Neuronal stem cell (in vitro differentiated cells): Measurements from ENCODE around the gene VWA3A.
A peak's percentile ranks its signal among the peaks of the same experiment; 100 is the strongest.
"Not testable (repeated sequence)": the region's sequence is repeated elsewhere in the genome, so short reads cannot be mapped to it uniquely, and the experiment has no call there.

ENCODE experiments used
- DNase-seq: peaks from one replicate; pipeline ENCODE4 v3.0.0-alpha.2; 2013; ENCODE audit warnings: low spot score
- H2AFZ ChIP-seq: one replicate; pipeline ENCODE4 v1.6.1; 2013; ENCODE audit warnings: mild to moderate bottlenecking, low read length, inconsistent platforms
- H2AK5ac ChIP-seq: 2 replicates; pipeline ENCODE4 v1.6.1; 2013; ENCODE audit warnings: low read depth, mild to moderate bottlenecking, inconsistent platforms, low read length, moderate library complexity, mixed read lengths
- H2BK120ac ChIP-seq: 2 replicates; pipeline ENCODE4 v1.6.1; 2013; ENCODE audit warnings: low read depth, mild to moderate bottlenecking, inconsistent platforms, low read length, moderate library complexity, mixed read lengths
- H2BK12ac ChIP-seq: one replicate; pipeline ENCODE4 v1.6.1; 2013; ENCODE audit warnings: low read length, inconsistent platforms
- H2BK15ac ChIP-seq: 2 replicates; pipeline ENCODE4 v1.6.1; 2013; ENCODE audit warnings: mild to moderate bottlenecking, low read length, inconsistent platforms, mixed read lengths
- H2BK5ac ChIP-seq: one replicate; pipeline ENCODE4 v1.6.1; 2013; ENCODE audit warnings: inconsistent platforms, mild to moderate bottlenecking, low read length, moderate library complexity
- H3K14ac ChIP-seq: one replicate; pipeline ENCODE4 v1.6.1; 2013; ENCODE audit warnings: low read length, inconsistent platforms
- H3K18ac ChIP-seq: 2 replicates; pipeline ENCODE4 v1.6.1; 2013; ENCODE audit warnings: low read length, inconsistent platforms
- H3K23ac ChIP-seq: 2 replicates; pipeline ENCODE4 v1.6.1; 2013; ENCODE audit warnings: low read depth, mild to moderate bottlenecking, mixed read lengths, low read length, inconsistent platforms; ENCODE audit not compliant: poor library complexity
- H3K27ac ChIP-seq: replicated peaks from 3 replicates; pipeline ENCODE4 v1.5.1; 2013; ENCODE audit warnings: low read length, inconsistent platforms
- H3K27me3 ChIP-seq, 3 experiments: 2 replicates each; pipeline ENCODE4 v1.6.1; 2013; ENCODE audit warnings: low read length in 3 of 3, mild to moderate bottlenecking in 2 of 3, inconsistent platforms in 1 of 3, low read depth in 1 of 3, mixed read lengths in 1 of 3, moderate library complexity in 1 of 3; ENCODE audit not compliant: control insufficient read depth in 3 of 3, insufficient read depth in 3 of 3
- H3K36me3 ChIP-seq, 2 donors: replicated peaks in 1 of 2; 2 replicates each; pipeline ENCODE4 v1.6.1; 2013; ENCODE audit warnings: low read length in 2 of 2; ENCODE audit not compliant: control insufficient read depth in 2 of 2, insufficient read depth in 2 of 2
- H3K4ac ChIP-seq: 2 replicates; pipeline ENCODE4 v1.6.1; 2013; ENCODE audit warnings: inconsistent platforms, mild to moderate bottlenecking, low read length, moderate library complexity
- H3K4me1 ChIP-seq, 2 donors: 1 replicate in 1 of 2; 2 replicates in 1 of 2; pipeline ENCODE4 v1.6.1; 2013; ENCODE audit warnings: low read length in 2 of 2, low read depth in 1 of 2; ENCODE audit not compliant: control insufficient read depth in 2 of 2, insufficient read depth in 1 of 2
- H3K4me2 ChIP-seq: one replicate; pipeline ENCODE4 v1.6.1; 2013; ENCODE audit warnings: mild to moderate bottlenecking, low read length, inconsistent platforms; ENCODE audit not compliant: insufficient read depth, poor library complexity, severe bottlenecking
- H3K4me3 ChIP-seq, 2 donors: 2 replicates each; pipeline ENCODE4 v1.5.1; 2013; ENCODE audit warnings: low read length in 2 of 2, mild to moderate bottlenecking in 2 of 2, inconsistent platforms in 1 of 2, moderate library complexity in 1 of 2
- H3K79me1 ChIP-seq: one replicate; pipeline ENCODE4 v1.6.1; 2013; ENCODE audit warnings: low read depth, mild to moderate bottlenecking, inconsistent platforms, low read length, moderate library complexity
- H3K9ac ChIP-seq: one replicate; pipeline ENCODE4 v1.6.1; 2013; ENCODE audit warnings: mild to moderate bottlenecking, low read depth, low read length, inconsistent platforms; ENCODE audit not compliant: poor library complexity
- H3K9me3 ChIP-seq, 2 donors: replicated peaks in 1 of 2; 2 replicates each; pipeline versions ENCODE3 to v1.6.1; 2013; ENCODE audit warnings: low read length in 2 of 2, mild to moderate bottlenecking in 2 of 2, inconsistent platforms in 1 of 2, low read depth in 1 of 2, mixed read lengths in 1 of 2, moderate library complexity in 1 of 2; ENCODE audit not compliant: control insufficient read depth in 2 of 2, insufficient read depth in 1 of 2
- H4K8ac ChIP-seq: one replicate; pipeline ENCODE4 v1.6.1; 2013; ENCODE audit warnings: low read depth, mild to moderate bottlenecking, inconsistent platforms, low read length, moderate library complexity
- H4K91ac ChIP-seq: one replicate; pipeline ENCODE4 v1.6.1; 2013; ENCODE audit warnings: low read length, low read depth, mild to moderate bottlenecking, inconsistent platforms; ENCODE audit not compliant: poor library complexity
- WGBS, 2 donors: extraction: QIAGEN DNeasy Blood & Tissue Kit; methylation state at CpG; one replicate each; pipeline ENCODE4 v1.1.7; 2013; ENCODE audit warnings: missing lambda C conversion rate in 2 of 2, mixed read lengths in 1 of 2; ENCODE audit not compliant: insufficient read length in 2 of 2, insufficient replicate concordance in 1 of 2; ENCODE audit errors: extremely low coverage in 2 of 2; 5-methylcytosine and 5-hydroxymethylcytosine counted together

The VWA3A gene

GRCh38 chr16:22126037-22126558 is 33.8 kb downstream of the VWA3A start:
- H4K91ac ChIP-seq, result no peak overlapping the region
- no peak overlapping the region for H3K23ac ChIP-seq
- no peak overlapping the region for H2BK5ac ChIP-seq
- no peak overlapping the region for H2BK120ac ChIP-seq
- DNase-seq, result no peak
- no peak overlapping the region for H4K8ac ChIP-seq
- H3K27ac ChIP-seq, result no peak overlapping the region
- no CpG with 5 or more reads among the region's 15 CpGs for WGBS, 2 donors
- no peak overlapping the region for H2AK5ac ChIP-seq
- no peak overlapping the region for H3K9ac ChIP-seq
- no peak overlapping the region for H3K14ac ChIP-seq
- H3K79me1 ChIP-seq, result no peaks in the 10 kb centered on the region
- peaks cover 0 to 4% (median 0%) of the 10 kb centered on the region in 3 experiments for H3K27me3 ChIP-seq
- H3K9me3 ChIP-seq, result no peaks in the 10 kb centered on the region
- H3K4me2 ChIP-seq, result no peak overlapping the region
- H2BK15ac ChIP-seq, result no peak overlapping the region
- no peak overlapping the region for H2BK12ac ChIP-seq
- H3K4me1 ChIP-seq, result no peaks in the 10 kb centered on the region
- no peak overlapping the region for H3K4ac ChIP-seq
- no peak overlapping the region for H2AFZ ChIP-seq
- H3K36me3 ChIP-seq, result no peaks in the 10 kb centered on the region
- no peak overlapping the region for H3K18ac ChIP-seq
- H3K4me3 ChIP-seq, result no peak overlapping the region

GRCh38 chr16:22128537-22128936 is 36.2 kb downstream of the VWA3A start:
- no CpG with 5 or more reads among the region's 1 CpG for WGBS, 2 donors
- H2BK15ac ChIP-seq, H3K4me3 ChIP-seq, H3K9ac ChIP-seq, H3K4me2 ChIP-seq, H2BK12ac ChIP-seq, H2BK120ac ChIP-seq, H3K23ac ChIP-seq, H3K18ac ChIP-seq, H2AFZ ChIP-seq, H3K27ac ChIP-seq, H3K79me1 ChIP-seq, H3K27me3 ChIP-seq, H4K91ac ChIP-seq, H2BK5ac ChIP-seq, H3K4me1 ChIP-seq, DNase-seq, H3K36me3 ChIP-seq, H3K9me3 ChIP-seq, H4K8ac ChIP-seq, H3K14ac ChIP-seq, H3K4ac ChIP-seq, H2AK5ac ChIP-seq: not testable (repeated sequence)

DNA sequence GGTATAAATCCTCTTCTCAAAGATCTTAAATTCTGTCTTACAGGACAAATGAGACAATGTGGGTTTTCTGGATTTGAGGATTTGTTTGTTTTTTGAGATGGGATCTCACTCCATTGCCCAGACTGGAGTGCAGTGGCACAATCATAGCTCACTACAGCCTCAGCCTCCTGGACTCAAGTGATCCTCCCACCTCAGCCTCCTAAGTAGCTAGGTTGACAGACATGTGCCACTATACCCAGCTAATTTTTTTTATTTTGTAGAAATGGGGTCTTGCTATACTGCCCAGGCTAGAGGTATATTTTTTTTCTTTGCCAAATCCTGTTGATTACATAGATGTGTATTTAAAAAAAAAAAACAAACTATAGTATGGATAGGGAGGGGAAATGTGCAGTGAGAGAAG is 38.2 kb downstream of the VWA3A start:
- peaks cover 0 to 7% (median 0%) of the 10 kb centered on the region in 3 experiments for H3K27me3 ChIP-seq
- no peak overlapping the region for H3K27ac ChIP-seq
- H4K8ac ChIP-seq, result no peak overlapping the region
- H2BK12ac ChIP-seq, result no peak overlapping the region
- no peaks in the 10 kb centered on the region for H3K79me1 ChIP-seq
- no peaks in the 10 kb centered on the region for H3K4me1 ChIP-seq
- H3K14ac ChIP-seq, result no peak overlapping the region
- no peak overlapping the region for H2BK15ac ChIP-seq
- H3K9me3 ChIP-seq, result no peaks in the 10 kb centered on the region
- no peak overlapping the region for H3K9ac ChIP-seq
- no peaks in the 10 kb centered on the region for H3K36me3 ChIP-seq
- no peak overlapping the region for H2BK5ac ChIP-seq
- H3K4me2 ChIP-seq, result no peak overlapping the region
- no peak overlapping the region for H3K23ac ChIP-seq
- no peak overlapping the region for H2BK120ac ChIP-seq
- no peak overlapping the region for H4K91ac ChIP-seq
- no peak overlapping the region for H2AK5ac ChIP-seq
- H3K4me3 ChIP-seq, result no peak overlapping the region
- no peak overlapping the region for H2AFZ ChIP-seq
- no peak overlapping the region for H3K4ac ChIP-seq
- DNase-seq, result no peak
- H3K18ac ChIP-seq, result no peak overlapping the region

GRCh38 chr16:22132801-22133200 is 40.5 kb downstream of the VWA3A start:
- H3K27me3 ChIP-seq, result peaks cover 0 to 20% (median 0%) of the 10 kb centered on the region in 3 experiments

More at GRCh38 chr16:22132801-22133200, 40.5 kb downstream of the VWA3A start:
- Histone ChIP-seq H3K27ac (no peak overlapping the region), H3K18ac (peak overlapping the region; percentile 48), H3K79me1 (no peaks in the 10 kb centered on the region), H2AK5ac (peak overlapping the region; percentile 60), H3K14ac (no peak overlapping the region), H3K4me1 (no peaks in the 10 kb centered on the region), H2BK120ac (no peak overlapping the region), H3K4ac (no peak overlapping the region), H2AFZ (no peak overlapping the region), H3K9me3 (no peaks in the 10 kb centered on the region), H3K36me3 (no peaks in the 10 kb centered on the region), H3K4me2 (no peak overlapping the region), H2BK5ac (no peak overlapping the region), H2BK15ac (no peak overlapping the region), H4K8ac (no peak overlapping the region), H3K23ac (no peak overlapping the region), H3K4me3 (no peak overlapping the region), H3K9ac (peak overlapping the region; percentile 12), H4K91ac (no peak overlapping the region), H2BK12ac (no peak overlapping the region)
- WGBS, 2 donors, result no CpG with 5 or more reads among the region's 10 CpGs
- DNase-seq, result no peak
